Mesodermal cell (in vitro differentiated cells): ENCODE data around the gene IL7R.
"Not testable (repeated sequence)": the region's sequence is repeated elsewhere in the genome, so short reads cannot be mapped to it uniquely, and the experiment has no call there.

Source experiments
- H3K27ac ChIP-seq: 2 replicates; pipeline ENCODE4 v1.7.0; 2013; ENCODE audit warnings: mild to moderate bottlenecking, low read depth, low read length, moderate library complexity; ENCODE audit not compliant: severe bottlenecking
- H3K36me3 ChIP-seq: 2 replicates; pipeline ENCODE4 v1.7.1; 2013; ENCODE audit warnings: mild to moderate bottlenecking, low read length, moderate library complexity; ENCODE audit not compliant: control insufficient read depth, insufficient read depth
- H3K4me1 ChIP-seq: one replicate; pipeline ENCODE4 v1.7.1; 2013; ENCODE audit warnings: mild to moderate bottlenecking, low read length; ENCODE audit not compliant: insufficient read depth, control insufficient read depth, poor library complexity, severe bottlenecking
- H3K4me3 ChIP-seq: 2 replicates; pipeline ENCODE4 v1.7.0; 2013; ENCODE audit warnings: low read length, control low read depth, mild to moderate bottlenecking; ENCODE audit not compliant: insufficient read depth, poor library complexity, severe bottlenecking; ENCODE audit errors: extremely low read depth
- H3K9me3 ChIP-seq: 2 replicates; pipeline ENCODE4 v1.7.1; 2013; ENCODE audit warnings: mild to moderate bottlenecking, low read length, moderate library complexity; ENCODE audit not compliant: control insufficient read depth
- WGBS, 2 experiments: methylation state at CpG; one replicate each; pipeline ENCODE4 v1.1.5; 2013; ENCODE audit warnings: missing lambda C conversion rate in 2 of 2; ENCODE audit not compliant: insufficient coverage in 2 of 2; 5-methylcytosine and 5-hydroxymethylcytosine counted together

Gene IL7R

DNA sequence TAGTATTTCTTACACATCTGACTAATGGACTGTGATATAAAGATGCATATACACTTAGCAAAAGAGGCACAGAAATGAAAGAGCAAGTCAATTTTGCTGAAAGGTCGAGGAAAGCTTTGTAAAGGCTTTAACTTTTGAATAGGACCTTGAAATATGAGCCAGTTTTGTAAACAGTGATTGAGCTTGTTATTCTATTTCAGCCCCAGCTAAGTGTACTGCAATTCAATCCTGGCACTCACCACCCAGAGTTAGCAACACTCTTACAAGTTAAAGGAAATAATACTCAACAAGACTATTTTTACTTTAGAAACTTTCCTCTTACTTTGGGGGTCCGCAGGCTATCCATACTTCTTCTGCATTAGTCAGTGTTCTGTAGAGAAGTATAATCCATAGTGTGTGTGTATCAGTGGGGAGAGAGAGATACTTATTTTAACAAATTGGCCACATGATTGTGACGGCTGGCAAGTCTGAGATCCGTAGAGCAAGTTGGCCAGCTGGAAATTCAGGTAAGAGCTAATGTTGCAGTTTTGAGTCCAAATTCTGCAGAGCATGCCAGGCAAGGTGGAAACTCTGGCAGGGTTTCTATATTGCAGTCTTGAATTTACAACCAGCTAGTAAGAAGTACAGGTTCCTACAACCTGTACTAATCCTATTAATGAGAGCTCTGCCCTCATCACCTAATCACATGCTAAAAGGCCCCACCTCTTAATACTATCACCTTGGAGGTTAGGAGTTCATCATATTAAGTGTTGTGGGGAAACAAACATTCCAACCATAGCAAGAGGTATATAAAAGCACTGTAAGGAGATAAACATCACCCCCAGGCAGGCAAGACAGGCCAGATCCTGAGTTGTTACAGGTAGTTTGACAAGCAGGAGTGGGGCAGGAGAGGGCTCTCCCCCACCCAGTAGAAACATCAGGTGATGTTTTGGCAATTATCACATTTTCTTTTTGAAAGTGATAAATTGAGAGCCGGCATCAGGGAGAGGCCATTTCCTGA is 33.6 kb downstream of the IL7R start:
- no peak overlapping the region for H3K27ac ChIP-seq
- WGBS, 2 experiments, result 90 to 100% methylated on average over 2 to 3 of the region's 5 CpGs
- no peak overlapping the region for H3K4me3 ChIP-seq
- H3K36me3 ChIP-seq, result no peaks in the 10 kb centered on the region
- H3K4me1 ChIP-seq, result no peaks in the 10 kb centered on the region
- H3K9me3 ChIP-seq, result peaks cover 3% of the 10 kb centered on the region

GRCh38 chr5:35892799-35893198 is 36.1 kb downstream of the IL7R start:
- H3K27ac ChIP-seq, H3K4me1 ChIP-seq, H3K36me3 ChIP-seq, H3K4me3 ChIP-seq, H3K9me3 ChIP-seq: not testable (repeated sequence)
- 84 to 87% methylated on average over 3 to 7 of the region's 23 CpGs for WGBS, 2 experiments

GRCh38 chr5:35894131-35894530 is 37.4 kb downstream of the IL7R start:
- Histone ChIP-seq H3K9me3 (peaks cover 3% of the 10 kb centered on the region), H3K36me3 (no peaks in the 10 kb centered on the region), H3K27ac (no peak overlapping the region), H3K4me1 (no peaks in the 10 kb centered on the region), H3K4me3 (no peak overlapping the region)
- 92% methylated on average over 5 of the region's 5 CpGs; no CpG with 5 or more reads in 1 of the 2 experiments for WGBS, 2 experiments

- H3K27ac ChIP-seq, result no peak overlapping the region
- 91 to 95% methylated on average over 6 of the region's 7 CpGs for WGBS, 2 experiments
These were observed 42.4 kb downstream of the IL7R start for GRCh38 chr5:35898952-35899660.

DNA sequence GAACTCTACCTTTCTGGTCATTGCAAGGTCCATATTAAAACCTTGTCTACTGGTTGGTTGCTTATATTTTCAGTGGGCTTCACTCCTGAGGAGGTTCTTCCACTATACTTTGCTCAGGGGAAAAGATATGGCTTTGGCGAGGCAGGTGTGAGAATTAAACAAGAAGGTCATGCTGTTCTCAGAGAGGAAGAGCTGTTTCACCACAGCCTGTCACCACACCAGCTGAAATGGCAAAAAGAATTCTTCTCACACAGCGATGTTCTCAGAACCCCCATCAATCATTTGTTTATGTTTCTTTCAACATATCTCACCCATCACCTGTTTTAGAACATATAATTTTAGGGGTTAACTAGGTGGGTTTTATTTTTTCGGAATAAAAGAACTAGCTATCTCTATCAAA is 43.1 kb downstream of the IL7R start:
- Histone ChIP-seq H3K4me1 (peaks cover 3% of the 10 kb centered on the region), H3K36me3 (no peaks in the 10 kb centered on the region), H3K9me3 (no peaks in the 10 kb centered on the region), H3K4me3 (no peak overlapping the region), H3K27ac (no peak overlapping the region)
- 80% methylated on average over 1 of the region's 3 CpGs; no CpG with 5 or more reads in 1 of the 2 experiments for WGBS, 2 experiments

More at GRCh38 chr5:35898952-35899660, 42.4 kb downstream of the IL7R start:
- Histone ChIP-seq H3K36me3 (no peaks in the 10 kb centered on the region), H3K9me3 (peaks cover 3% of the 10 kb centered on the region), H3K4me3 (no peak overlapping the region), H3K4me1 (peaks cover 3% of the 10 kb centered on the region)

DNA sequence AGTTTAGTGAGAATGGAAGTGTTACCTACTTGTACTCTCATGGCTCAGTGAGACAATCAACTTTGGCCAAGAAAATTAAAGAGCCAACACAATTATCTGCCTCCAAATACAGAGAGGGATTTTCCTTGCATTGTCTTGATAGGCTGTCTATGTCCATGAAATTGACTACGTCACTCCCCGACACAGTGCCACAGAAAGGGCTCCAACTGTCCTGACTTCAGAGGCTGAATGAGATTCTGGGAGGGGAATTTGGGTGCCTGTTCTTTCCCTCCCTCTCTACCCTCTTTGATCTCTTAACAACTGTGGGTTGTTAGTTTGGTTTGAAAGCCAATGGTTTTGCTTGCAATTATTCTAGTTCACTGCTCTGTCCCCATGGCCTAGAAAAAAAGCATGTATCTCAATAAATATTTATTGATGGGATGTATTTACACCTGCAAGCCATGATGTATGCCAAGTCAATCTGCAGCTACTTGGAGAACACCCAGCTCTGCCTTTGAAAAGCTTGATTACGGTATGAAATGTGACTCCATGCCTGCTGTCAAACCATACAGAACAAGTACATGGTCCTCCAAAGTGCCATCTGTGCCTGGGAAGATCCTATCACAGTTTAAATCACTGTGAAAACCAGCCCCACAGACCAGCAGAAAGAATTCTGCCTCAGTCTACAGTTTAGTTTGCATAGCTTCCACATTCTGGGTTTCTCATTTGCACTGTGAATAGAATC is 44.4 kb downstream of the IL7R start:
- Histone ChIP-seq H3K27ac (no peak overlapping the region), H3K36me3 (no peaks in the 10 kb centered on the region), H3K9me3 (no peaks in the 10 kb centered on the region), H3K4me1 (peaks cover 3% of the 10 kb centered on the region), H3K4me3 (no peak overlapping the region)
- WGBS, 2 experiments, result 88 to 100% methylated on average over 1 of the region's 3 CpGs

- H3K9me3 ChIP-seq, result no peaks in the 10 kb centered on the region
- WGBS, 2 experiments, result 67 to 80% methylated on average over 1 of the region's 2 CpGs
- no peaks in the 10 kb centered on the region for H3K36me3 ChIP-seq
- no peak overlapping the region for H3K4me3 ChIP-seq
- H3K4me1 ChIP-seq, result peaks cover 3% of the 10 kb centered on the region
- no peak overlapping the region for H3K27ac ChIP-seq
These were observed 45.5 kb downstream of the IL7R start for GRCh38 chr5:35902046-35902672.

DNA sequence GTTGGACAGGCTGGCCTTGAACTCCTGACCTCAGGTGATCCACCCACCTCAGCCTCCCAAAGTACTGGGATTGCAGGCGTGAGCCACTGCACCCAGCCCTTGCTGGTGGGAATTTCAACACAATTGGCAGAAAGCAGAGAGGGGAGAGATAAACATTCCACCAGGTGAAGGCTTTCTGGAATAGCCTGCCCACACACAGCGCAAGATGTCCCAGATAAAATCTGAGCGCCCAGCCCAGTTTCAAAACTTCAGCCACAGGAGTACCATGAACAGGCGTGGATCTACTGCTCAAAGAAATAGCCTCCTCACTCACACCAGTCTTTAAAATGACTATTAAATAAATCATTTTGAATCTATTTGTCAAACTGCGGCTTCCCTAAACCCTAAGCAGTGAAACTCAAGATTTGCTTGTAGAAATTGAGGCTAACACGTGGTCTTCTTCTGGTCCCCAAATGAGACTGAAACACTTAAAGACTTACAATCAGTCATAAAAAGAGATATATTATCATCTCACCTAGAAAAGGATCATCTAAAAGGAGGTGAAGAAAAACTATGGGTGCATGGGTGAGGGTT is 47.0 kb downstream of the IL7R start:
- Histone ChIP-seq H3K9me3 (no peaks in the 10 kb centered on the region), H3K36me3 (no peaks in the 10 kb centered on the region), H3K4me3 (no peak overlapping the region), H3K4me1 (peaks cover 3% of the 10 kb centered on the region), H3K27ac (no peak overlapping the region)
- WGBS, 2 experiments, result 96 to 100% methylated on average over 2 to 3 of the region's 6 CpGs

GRCh38 chr5:35904443-35905132 is 47.9 kb downstream of the IL7R start:
- Histone ChIP-seq H3K36me3 (no peaks in the 10 kb centered on the region), H3K4me3 (no peak overlapping the region), H3K9me3 (no peaks in the 10 kb centered on the region), H3K4me1 (peaks cover 3% of the 10 kb centered on the region), H3K27ac (no peak overlapping the region)
- 91 to 93% methylated on average over 8 to 11 of the region's 11 CpGs for WGBS, 2 experiments
